Endothelial cell (in vitro differentiated cells): ENCODE measurements around the gene IRF6. TPM values are rescaled to one million over a fixed set of nuclear protein-coding genes. Genes with fewer than 3 reads are reported as not detected.

ENCODE experiments used
- DNase-seq: peaks from one replicate; pipeline ENCODE4 v3.0.0; 2021; ENCODE audit warnings: low spot score
- H3K27ac Mint-ChIP-seq: one replicate; pipeline ENCODE4 v1.8.0; 2021; ENCODE audit warnings: mixed read lengths, inconsistent platforms; ENCODE audit not compliant: unreplicated experiment
- H3K27me3 Mint-ChIP-seq: one replicate; pipeline ENCODE4 v1.8.0; 2021; ENCODE audit warnings: mild to moderate bottlenecking, moderate library complexity, mixed read lengths, inconsistent platforms; ENCODE audit not compliant: unreplicated experiment
- H3K36me3 Mint-ChIP-seq: one replicate; pipeline ENCODE4 v1.8.0; 2021; ENCODE audit warnings: mild to moderate bottlenecking, low read depth, mixed read lengths, inconsistent platforms; ENCODE audit not compliant: unreplicated experiment
- H3K4me1 Mint-ChIP-seq: one replicate; pipeline ENCODE4 v1.8.0; 2021; ENCODE audit warnings: mild to moderate bottlenecking, mixed read lengths, inconsistent platforms; ENCODE audit not compliant: unreplicated experiment
- H3K4me3 Mint-ChIP-seq: one replicate; pipeline ENCODE4 v1.8.0; 2021; ENCODE audit warnings: mild to moderate bottlenecking, mixed read lengths, inconsistent platforms; ENCODE audit not compliant: unreplicated experiment
- H3K9me3 Mint-ChIP-seq: one replicate; pipeline ENCODE4 v1.8.0; 2021; ENCODE audit warnings: mixed read lengths, inconsistent platforms; ENCODE audit not compliant: unreplicated experiment
- CTCF ChIP-seq: fragments of 200-600 bp; sonication (generic); IDR thresholded peaks from one replicate; pipeline ENCODE4 v1.5.0; 2021; ENCODE audit warnings: antibody characterized with exemption; ENCODE audit not compliant: unreplicated experiment
- total RNA-seq: library from RNA; stranded (reverse); fragmentation: NEBNext Ultra II Directional; extraction: Animal tissue kit (Norgen Biotek cat#: 25700); gene quantifications from one replicate; pipeline ENCODE4 v1.2.1, GENCODE V29; 2021; ENCODE audit not compliant: unreplicated experiment

Gene IRF6
- total RNA-seq, 1 donor from 2014 or later, result 21.3 TPM

- no peak for DNase-seq
- no peak for TF ChIP-seq CTCF
- Mint-ChIP-seq H3K4me1 (peaks cover 6% of the 10 kb centered on the region), H3K27me3 (no peaks in the 10 kb centered on the region), H3K27ac (no peak overlapping the region), H3K9me3 (no peaks in the 10 kb centered on the region), H3K4me3 (no peak overlapping the region), H3K36me3 (peaks cover 4% of the 10 kb centered on the region)
These were observed 24.8 kb upstream of the IRF6 start for GRCh38 chr1:209830722-209831121.

GRCh38 chr1:209829716-209830115, 23.8 kb upstream of the IRF6 start:
- peaks cover 4% of the 10 kb centered on the region for H3K36me3 Mint-ChIP-seq
- peaks cover 6% of the 10 kb centered on the region for H3K4me1 Mint-ChIP-seq
- H3K27ac Mint-ChIP-seq, result no peak overlapping the region
- H3K9me3 Mint-ChIP-seq, result no peaks in the 10 kb centered on the region
- no peak overlapping the region for H3K4me3 Mint-ChIP-seq
- no peak for TF ChIP-seq CTCF
- DNase-seq, result no peak
- no peaks in the 10 kb centered on the region for H3K27me3 Mint-ChIP-seq

GRCh38 chr1:209827384-209828262, 21.7 kb upstream of the IRF6 start, which contains the start of gene UTP25:
TSS of gene UTP25 (plus strand) at chr1:209827972. CDS start at chr1:209828064, 92 bp downstream.
- H3K4me3 Mint-ChIP-seq, result peak within 1 kb of the TSS; percentile 96
- H3K4me1 Mint-ChIP-seq, result peaks cover 12% of the 10 kb centered on the region
- no peaks in the 10 kb centered on the region for H3K36me3 Mint-ChIP-seq
- peak; percentile 67 for TF ChIP-seq CTCF
- H3K9me3 Mint-ChIP-seq, result no peaks in the 10 kb centered on the region
- H3K27me3 Mint-ChIP-seq, result no peaks in the 10 kb centered on the region
- H3K27ac Mint-ChIP-seq, result peak within 1 kb of the TSS; percentile 88
- DNase-seq, result peak; percentile 93

GRCh38 chr1:209825591-209826434, 19.9 kb upstream of the IRF6 start:
- H3K4me1 Mint-ChIP-seq, result peaks cover 12% of the 10 kb centered on the region
- no peak overlapping the region for H3K4me3 Mint-ChIP-seq
- no peaks in the 10 kb centered on the region for H3K9me3 Mint-ChIP-seq
- no peak for DNase-seq
- no peak overlapping the region for H3K27ac Mint-ChIP-seq
- TF ChIP-seq CTCF, result no peak
- H3K36me3 Mint-ChIP-seq, result no peaks in the 10 kb centered on the region
- H3K27me3 Mint-ChIP-seq, result no peaks in the 10 kb centered on the region
